ENCODE measurements around the gene SHPK. TPM values are rescaled to one million over a fixed set of nuclear protein-coding genes. Genes with fewer than 3 reads are reported as not detected.
"Not testable (repeated sequence)": the region's sequence is repeated elsewhere in the genome, so short reads cannot be mapped to it uniquely, and the experiment has no call there.

Gene SHPK
- total RNA-seq, 1 donor from 2014 or later, result 21.8 TPM

DNA sequence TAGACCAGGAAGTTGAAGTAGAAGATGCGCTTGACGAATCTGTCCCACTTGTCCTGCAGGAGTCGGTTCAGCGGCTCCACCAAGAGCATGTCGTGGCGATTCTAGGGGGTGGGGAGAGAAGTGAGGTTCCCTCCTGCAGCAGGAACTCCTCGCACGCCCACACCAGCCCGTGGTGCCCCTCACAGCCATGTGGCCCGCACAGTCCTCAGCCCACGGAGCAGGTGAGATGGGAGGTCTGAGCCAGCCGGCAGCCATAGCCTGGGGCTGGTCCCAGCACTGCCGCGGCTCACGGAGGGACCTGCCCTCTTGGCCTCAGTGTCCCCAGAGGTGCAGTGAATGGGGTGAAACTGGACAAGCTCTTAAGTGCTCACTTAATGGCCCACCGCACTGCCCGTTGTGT is 50.2 kb downstream of the SHPK start:
- no peak for DNase-seq

DNA sequence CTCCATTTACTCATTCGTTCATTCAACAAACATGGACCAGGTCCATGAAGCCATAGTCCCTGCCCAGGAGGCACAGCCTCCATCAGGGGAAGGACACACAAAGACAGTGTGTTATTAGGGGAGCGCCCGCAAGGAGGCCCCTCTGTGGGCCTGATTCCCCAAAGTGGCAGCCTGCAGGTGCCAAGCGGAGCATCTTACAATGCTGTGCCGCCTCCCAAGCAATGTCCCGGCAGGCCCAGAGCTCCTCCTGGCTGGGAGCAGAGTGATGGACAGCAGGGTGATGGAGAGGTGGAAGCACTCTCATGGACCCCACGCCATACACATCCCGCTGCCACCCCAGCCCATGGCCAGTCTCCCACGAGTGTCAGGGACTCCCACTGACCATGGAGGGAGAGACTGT is 52.6 kb downstream of the SHPK start:
- no peak for DNase-seq

DNA sequence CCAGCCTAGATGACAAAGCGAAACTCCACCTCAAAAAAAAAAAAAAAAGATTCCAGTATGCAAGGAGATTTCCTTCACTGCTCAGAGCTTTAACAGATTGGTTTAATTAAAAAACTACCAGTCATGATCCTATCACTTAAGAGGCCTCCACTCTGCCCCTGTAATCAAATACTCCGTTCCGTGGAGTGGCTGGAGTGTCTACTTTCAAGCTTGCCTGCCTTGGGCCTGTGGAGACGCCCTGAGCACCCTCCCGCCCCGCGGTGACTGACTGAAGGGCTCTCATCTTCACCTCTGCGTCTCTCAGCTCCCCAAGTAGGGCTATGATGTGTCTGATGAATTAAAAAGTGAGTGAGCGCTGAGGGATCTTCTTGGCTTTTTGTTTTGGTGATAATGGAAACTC is 53.1 kb downstream of the SHPK start:
- DNase-seq, result no peak

DNA sequence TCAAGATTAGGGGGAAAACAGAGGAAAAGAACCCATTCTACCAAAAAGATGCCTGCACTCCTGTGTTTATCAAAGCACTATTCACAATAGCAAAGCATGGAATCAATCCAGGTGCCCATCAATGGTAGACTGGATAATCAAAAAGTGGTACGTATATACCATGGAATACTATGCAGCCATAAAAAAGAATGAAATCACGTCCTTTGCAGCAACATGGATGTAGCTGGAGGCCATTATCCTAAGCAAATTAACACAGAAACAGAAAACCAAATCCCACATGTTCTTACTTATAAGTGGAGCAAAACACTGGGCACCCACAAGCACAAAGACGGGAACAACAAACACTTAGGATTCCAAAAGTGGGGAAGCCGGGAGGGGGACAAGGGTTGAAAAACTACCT is 57.4 kb downstream of the SHPK start:
- DNase-seq, result not testable (repeated sequence)

DNA sequence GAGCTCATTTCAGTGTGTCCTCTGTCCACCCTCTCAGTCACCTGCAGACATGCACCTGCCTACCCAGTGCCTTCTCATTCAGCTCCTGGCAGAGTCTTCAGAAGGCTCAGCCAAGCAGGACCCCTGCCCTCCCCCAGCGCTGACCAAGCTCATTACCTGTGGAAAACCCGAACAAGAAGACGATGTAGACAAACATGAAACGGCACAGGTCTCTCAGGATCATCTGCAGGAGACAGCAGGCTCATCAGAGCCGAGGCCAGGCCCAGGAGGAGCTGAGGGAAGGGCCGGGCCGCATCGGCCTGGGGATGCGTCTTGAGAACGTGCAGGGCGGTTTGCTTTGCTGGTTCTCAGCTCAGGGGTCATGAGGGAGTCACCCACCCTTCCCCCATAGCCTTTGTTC is 59.1 kb downstream of the SHPK start:
- no peak for DNase-seq

DNA sequence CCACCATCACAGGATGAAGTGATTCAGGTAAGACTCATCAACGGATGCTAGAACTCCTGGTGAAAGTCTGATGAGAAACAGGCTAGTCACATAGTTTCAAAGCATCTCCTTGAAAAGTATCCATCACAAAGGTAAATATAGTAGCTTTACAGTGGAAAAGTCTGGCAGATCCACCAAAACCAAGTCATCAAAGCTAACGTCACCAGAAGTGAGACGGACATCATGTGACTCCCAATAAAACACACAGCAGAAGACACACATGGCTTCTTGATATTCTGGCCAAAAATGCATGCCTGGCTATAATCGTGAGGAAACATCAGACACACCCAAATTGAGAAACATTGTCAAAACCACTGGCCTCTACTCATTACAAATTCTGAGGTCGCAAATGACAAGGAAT is 60.5 kb downstream of the SHPK start:
- DNase-seq, result no peak

DNA sequence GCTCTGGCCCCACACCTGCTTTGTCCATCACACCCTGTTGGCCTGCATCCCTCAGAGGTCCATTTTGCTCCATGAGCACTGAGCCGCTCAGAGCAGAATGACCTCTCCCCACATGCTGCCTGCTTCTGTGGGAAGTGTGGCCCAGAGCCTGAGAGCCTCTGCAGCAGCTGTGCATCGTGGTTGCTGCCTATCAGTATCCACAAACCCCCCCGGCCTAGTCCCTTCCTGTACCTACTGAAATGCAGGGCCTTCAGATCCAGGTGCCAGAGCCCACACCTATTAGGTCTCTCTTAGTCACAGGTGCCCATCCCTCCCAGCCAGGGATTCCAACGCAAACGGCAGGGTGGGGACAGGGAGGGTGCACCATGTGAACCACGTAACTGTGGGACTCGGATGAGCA is 61.8 kb downstream of the SHPK start:
- no peak for DNase-seq

DNA sequence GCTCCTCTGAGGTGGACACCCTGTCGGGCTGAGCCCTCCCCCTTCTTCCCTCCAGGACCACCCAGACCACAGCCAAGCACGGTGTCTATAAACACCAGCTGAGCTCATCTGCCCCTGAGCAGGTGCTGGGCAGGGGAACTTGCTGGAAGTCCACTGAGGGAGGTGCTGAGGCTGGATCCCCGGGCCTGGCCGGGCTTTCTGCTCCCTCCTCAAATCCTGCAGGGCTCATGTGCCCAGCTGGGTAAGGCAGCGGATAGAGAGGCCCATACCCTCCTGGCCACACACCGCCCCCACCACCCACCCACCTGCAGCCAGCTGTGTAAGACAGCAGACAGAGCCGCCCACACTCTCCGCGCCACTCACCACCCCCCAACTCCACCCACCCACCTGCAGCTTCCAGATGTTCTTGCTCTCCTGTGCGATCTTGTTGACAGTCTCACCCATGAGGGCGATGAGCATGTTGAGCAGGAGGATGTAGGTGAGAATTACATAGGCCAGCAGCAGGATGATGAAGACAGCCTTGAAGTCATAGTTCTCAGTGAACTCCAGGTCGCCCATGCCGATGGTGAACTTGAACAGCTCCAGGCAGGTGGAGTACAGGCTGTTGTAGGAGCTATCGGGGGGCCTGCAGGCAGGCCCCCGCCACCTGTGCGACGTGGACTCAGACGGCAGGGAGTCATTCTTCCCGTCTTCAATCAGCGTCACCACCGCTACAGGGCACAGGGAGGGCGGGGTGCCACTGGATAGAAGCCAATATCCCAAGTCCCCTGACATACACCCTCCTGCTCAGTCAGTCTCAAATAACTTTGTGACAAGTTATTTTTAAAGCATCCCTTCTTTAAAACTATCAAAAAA is 62.6 kb downstream of the SHPK start:
- no peak for DNase-seq

DNA sequence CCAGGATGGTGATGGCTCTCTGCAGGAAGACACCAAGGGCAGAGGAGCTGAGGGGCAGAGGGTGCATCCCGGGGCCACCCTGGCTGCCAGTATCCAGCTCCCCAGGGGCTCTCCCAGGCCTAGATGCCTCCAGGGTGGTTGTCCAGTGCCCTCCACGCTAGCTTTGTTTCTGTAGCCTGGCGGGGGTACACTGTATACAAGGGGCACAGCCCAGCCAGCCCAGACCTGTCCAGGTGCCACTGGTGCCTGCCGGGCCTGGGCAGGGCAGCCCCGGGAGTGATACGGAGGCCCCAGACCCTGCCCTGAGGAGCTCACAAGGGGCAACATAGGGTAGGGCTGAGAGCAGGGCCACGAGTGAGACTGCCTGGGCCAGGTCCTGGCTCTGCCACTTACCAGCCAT is 63.8 kb downstream of the SHPK start:
- no peak for DNase-seq

DNA sequence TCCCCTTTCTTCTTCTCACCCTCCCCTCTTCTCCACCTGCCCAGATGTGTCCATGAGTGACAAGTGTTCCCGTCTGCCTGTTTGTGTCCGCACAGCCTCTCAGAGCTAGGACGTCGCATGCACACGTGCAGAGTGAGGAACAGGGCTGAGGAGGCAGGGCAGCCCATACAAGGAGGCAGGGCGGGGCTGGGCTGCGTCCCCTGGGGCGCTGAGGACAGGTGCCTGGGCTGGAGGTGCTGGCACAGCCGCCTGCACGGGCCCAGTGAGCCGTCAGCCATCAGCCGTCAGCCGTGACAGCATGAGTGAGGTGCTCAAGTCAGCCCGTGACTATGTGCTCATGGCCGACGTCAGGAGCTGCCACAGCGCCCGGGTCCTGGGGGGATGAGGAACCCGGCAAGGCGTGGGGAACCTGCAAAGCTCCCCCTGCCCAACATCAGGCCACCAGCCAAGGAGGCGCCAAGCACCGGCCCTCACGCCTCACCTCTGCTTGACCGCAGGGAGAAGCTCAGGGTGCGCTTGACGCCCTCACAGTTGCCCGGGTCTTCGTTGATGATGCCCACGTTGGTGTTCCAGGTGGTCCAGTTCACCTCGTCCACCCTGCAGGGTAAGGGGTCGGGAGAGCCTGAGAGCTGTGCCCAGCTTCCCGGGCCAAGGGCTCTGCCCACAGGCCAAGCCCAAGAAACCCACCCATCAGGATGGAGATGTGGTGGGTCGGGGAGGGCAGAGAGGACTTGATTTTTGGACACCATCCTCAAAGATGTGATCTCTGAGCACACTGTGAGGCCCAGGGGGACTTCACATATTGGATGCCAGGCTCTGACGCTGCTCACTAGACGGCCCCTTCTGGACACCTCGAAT is 64.8 kb downstream of the SHPK start:
- no peak for DNase-seq

DNA sequence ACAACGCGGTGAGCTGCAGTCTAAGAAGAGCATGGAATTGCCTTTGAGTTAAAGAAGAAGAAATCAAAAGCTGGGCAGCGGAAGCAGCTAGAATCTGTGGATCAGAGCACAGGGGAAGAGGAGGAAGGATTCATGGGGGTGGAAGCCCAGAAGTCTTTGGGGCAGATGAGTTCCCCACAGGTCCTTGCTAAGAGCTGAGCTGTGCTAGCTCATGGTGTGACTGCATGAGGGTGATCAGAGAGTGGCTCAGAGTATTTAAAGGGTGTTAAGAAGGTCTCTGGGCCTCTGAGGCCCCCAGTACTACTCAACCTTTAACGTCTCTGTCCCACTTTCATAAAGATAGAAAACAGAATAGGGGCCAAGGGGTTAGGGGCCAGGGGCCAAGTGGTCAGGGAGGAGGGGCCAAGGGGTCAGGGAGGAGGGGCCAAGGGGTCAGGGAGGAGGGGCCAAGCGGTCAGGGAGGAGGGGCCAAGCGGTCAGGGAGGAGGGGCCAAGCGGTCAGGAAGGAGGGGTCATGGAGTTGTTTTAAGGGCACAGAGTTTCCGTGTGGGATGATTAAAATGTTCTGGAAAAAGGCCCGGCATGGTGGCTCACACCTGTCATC is 66.4 kb downstream of the SHPK start:
- DNase-seq, result no peak

DNA sequence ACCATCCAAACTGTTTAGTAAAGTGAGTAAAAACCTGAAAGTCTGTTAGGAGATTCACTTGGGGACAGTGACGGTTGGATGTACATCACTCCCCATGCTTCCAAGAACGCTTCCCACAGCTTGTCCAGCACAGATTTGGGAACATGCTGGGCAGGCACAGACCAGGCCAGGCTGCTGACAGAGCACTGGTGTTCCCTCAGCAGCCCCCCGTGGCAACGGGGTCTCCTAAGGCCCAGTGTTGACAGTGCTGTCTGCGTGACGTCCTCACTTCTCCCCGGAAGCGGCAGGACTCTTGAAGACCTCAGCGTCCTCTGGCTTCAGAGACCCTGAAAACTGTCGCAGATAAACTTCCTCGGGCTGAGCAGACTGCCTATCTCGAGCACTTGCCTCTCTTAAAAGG is 69.5 kb downstream of the SHPK start:
- no peak for DNase-seq

DNA sequence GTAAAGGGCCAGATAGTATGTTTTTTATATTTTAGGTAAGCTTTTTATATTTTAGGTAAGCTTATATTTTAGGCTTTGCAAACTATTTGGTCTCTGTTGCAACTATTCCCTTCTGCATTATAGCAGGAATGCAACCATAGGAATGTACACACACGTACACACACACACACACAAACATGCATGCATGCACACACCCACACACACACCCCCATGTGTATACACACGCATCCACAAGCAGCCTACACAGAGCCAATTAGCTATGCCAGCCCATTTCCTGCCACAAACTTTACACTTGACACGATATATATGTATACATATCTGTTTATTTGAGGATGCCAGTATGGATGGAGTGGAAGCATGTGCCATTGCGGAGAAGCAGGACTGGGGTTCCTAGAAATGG is 70.9 kb downstream of the SHPK start:
- DNase-seq, result no peak

DNA sequence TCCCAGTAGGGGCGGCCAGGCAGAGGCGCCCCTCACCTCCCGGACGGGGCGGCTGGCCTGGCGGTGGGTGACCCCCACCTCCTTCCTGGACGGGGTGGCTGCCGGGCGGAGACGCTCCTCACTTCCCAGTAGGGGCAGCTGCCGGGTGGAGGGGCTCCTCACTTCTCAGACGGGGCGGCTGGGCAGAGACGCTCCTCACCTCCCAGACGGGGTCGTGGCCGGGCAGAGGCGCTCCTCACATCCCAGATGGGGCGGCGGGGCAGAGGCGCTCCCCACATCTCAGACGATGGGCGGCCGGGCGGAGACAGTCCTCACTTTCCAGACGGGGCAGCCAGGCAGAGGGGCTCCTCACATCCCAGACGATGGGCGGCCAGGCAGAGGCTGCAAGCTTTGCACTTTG is 71.8 kb downstream of the SHPK start:
- DNase-seq, result not testable (repeated sequence)

DNA sequence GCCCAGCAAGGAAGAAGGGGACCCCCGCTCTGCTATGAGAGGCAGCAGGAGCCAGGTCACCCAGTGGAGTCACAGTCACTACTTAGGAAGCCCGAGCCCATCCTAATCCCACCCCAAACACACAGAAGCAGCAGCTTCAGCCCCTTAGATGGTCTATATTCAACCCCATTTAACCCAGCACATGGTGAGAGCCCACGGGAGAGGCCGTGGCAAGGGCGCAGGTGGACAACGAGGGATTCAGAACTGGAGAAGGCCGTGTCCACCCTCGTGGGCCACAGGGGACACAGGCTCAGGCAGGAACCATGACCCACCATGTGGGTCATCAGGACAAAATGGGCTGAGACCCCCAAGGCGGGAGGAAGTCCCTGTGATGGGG is 76.8 kb downstream of the SHPK start:
- DNase-seq, result no peak

DNA sequence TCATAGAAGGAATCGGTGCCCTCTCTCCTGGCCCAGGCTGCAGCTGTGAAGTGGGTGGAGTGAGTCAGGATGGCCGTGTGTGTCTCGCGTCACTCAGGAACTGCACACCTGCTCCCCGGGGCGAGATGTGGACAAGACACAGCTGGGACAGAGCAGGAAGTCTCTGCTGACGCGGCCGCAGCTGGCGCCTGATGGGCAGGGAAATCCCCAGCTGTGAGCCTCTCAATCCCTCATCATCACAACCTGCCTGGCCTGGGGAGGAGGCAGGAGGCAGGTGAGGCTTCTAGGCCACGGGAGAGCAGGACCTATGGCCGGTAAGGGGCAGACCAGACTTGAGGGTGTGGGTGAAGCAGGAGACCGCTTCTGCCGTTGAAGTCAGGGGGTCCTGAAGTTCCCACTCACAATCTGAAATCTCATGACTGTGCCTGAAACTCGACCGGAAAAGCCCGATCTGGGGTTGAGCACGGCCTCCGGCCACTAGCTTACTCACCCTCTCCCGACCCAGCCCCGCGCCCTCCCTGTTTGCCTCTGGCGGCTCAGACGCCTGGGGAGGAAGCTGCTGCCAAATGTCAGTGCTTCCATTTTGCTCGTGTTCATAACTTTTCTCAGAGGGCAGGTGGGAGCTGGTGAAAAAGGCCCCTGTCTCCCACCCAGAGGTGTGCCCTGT is 77.3 kb downstream of the SHPK start:
- DNase-seq, result peak; percentile 41

Other genes starting within 250 kb of the SHPK start
- gene OR3A2, start 249.9 kb downstream of the SHPK start, total RNA-seq, result not detected in 2 replicates
- not detected in 2 replicates for gene OR1E1, start 237.8 kb downstream of the SHPK start, total RNA-seq
- gene OR3A3, start 224.9 kb downstream of the SHPK start, total RNA-seq, result not detected in 2 replicates
- gene OR1E2, start 202.4 kb downstream of the SHPK start, total RNA-seq, result not detected in 2 replicates
- under 0.01 and 0.23 TPM in 2 replicates for gene SPATA22, start 164.4 kb downstream of the SHPK start, total RNA-seq
- gene ASPA, start 160.3 kb downstream of the SHPK start, total RNA-seq, result not detected in 2 replicates
- gene TRPV3, start 78.4 kb downstream of the SHPK start, total RNA-seq, result not detected in 2 replicates
- 0.84 and 1.5 TPM in 2 replicates for gene TRPV1, start 26.8 kb downstream of the SHPK start, total RNA-seq
- gene CTNS, start 510 bp upstream of the SHPK start, total RNA-seq, result 28.2 and 37.8 TPM in 2 replicates
- gene TAX1BP3, start 32.3 kb upstream of the SHPK start, total RNA-seq, result 224 and 238 TPM in 2 replicates
- gene EMC6, start 32.6 kb upstream of the SHPK start, total RNA-seq, result 11.4 and 14.6 TPM in 2 replicates
- 0.23 and 0.51 TPM in 2 replicates for gene P2RX5, start 59.9 kb upstream of the SHPK start, total RNA-seq
- gene HASPIN, start 87.7 kb upstream of the SHPK start, total RNA-seq, result 4.3 and 14.3 TPM in 2 replicates
- 7.3 and 15.7 TPM in 2 replicates for gene ITGAE, start 164.9 kb upstream of the SHPK start, total RNA-seq
- 20.9 and 23.8 TPM in 2 replicates for gene NCBP3, start 210.0 kb upstream of the SHPK start, total RNA-seq

Data from dermis blood vessel endothelial cell (primary cell).